Small intestine (tissue), 4 donors: Measurements from ENCODE around the gene BST1. TPM values are rescaled to one million over a fixed set of nuclear protein-coding genes. Genes with fewer than 3 reads are reported as not detected.

Experiments used
- polyA plus RNA-seq, 4 donors: library from polyadenylated mRNA; stranded (reverse) in 3 of 4; unstranded in 1 of 4; fragments of 200-250 nt in 3 of 4; fragments of 120-200 nt in 1 of 4; gene quantifications; one replicate each; pipeline versions ENCODE4 v1.2.1 to v1.2.3, GENCODE V29; 2013
- donor health status: healthy with polysubstance abuse.
- donor health status: Bipolar disorder and iron deficiency.
- donor health status: healthy.

The BST1 gene
- polyA plus RNA-seq, 4 donors, result 13.4 to 83.8 (median 56.6) TPM

Other genes with a start within 250 kb of the BST1 start
- 10 to 100 TPM in 1 of 4 donors, 1 to 10 TPM in 3; 1.6 to 13.6 (median 5.5) TPM for gene CC2D2A, start 233.2 kb upstream of the BST1 start, polyA plus RNA-seq
- gene FBXL5, start 47.7 kb upstream of the BST1 start, polyA plus RNA-seq, result 10 to 100 TPM; 38.4 to 63.6 (median 53.6) TPM
- 10 to 100 TPM; 40.4 to 78.3 (median 55.4) TPM for gene FAM200B, start 21.2 kb upstream of the BST1 start, polyA plus RNA-seq
- gene CD38, start 75.3 kb downstream of the BST1 start, polyA plus RNA-seq, result 1 to 10 TPM in 3 of 4 donors, under 1 TPM in 1; under 0.01 to 2.7 (median 2.1) TPM
- 1 to 10 TPM in 2 of 4 donors, under 1 TPM in 1, not detected in 1; 0.89 to 4.7 (median 1.6) TPM for gene FGFBP1, start 235.7 kb downstream of the BST1 start, polyA plus RNA-seq